ENCODE data around the gene SENP5.

GRCh38 chr3:196941729-196942225 is 74.1 kb downstream of the SENP5 start:
- TF ChIP-seq CTCF (conservative IDR thresholded peaks at IDR 0.05) = no peak
- no peak for TF ChIP-seq EZH2 (IDR thresholded peaks at IDR 0.05; ENCODE audit: low read depth)
